AML-193 (cell line): ENCODE results near the gene NEK6.

Experiments
- DNase-seq, 2 experiments: peaks; one replicate each; lab custom pipeline; 2025; lab: John Stamatoyannopoulos, UW

Gene NEK6

GRCh38 chr9:124296796-124297550 is 39.2 kb downstream of the NEK6 start:
- DNase-seq: no peak

- no peak for DNase-seq
Observed at GRCh38 chr9:124297551-124297901, 39.8 kb downstream of the NEK6 start.

- no peak for DNase-seq
Observed at GRCh38 chr9:124297915-124298645, 40.3 kb downstream of the NEK6 start.

GRCh38 chr9:124298646-124299235 is 41.0 kb downstream of the NEK6 start:
- no peak for DNase-seq

- no peak for DNase-seq
Observed at GRCh38 chr9:124299515-124300090, 41.9 kb downstream of the NEK6 start.

GRCh38 chr9:124300312-124300711 is 42.6 kb downstream of the NEK6 start:
- no peak for DNase-seq

GRCh38 chr9:124302921-124303320 is 45.2 kb downstream of the NEK6 start:
- DNase-seq: no peak

GRCh38 chr9:124303762-124304161 is 46.0 kb downstream of the NEK6 start:
- DNase-seq: no peak

GRCh38 chr9:124304285-124304684 is 46.5 kb downstream of the NEK6 start:
- DNase-seq: no peak

- DNase-seq: no peak
Observed at GRCh38 chr9:124306098-124306735, 48.5 kb downstream of the NEK6 start.

- no peak for DNase-seq
Observed at GRCh38 chr9:124307379-124308030, 49.8 kb downstream of the NEK6 start.

GRCh38 chr9:124308606-124309491 is 51.1 kb downstream of the NEK6 start:
- DNase-seq: no peak

- no peak for DNase-seq
Observed at GRCh38 chr9:124309667-124310084, 51.9 kb downstream of the NEK6 start.

GRCh38 chr9:124311283-124311682 is 53.5 kb downstream of the NEK6 start:
- DNase-seq: no peak

- DNase-seq: no peak
Observed at GRCh38 chr9:124312290-124313265, 54.8 kb downstream of the NEK6 start.

GRCh38 chr9:124313940-124314339 is 56.2 kb downstream of the NEK6 start:
- no peak for DNase-seq

GRCh38 chr9:124315882-124316281 is 58.1 kb downstream of the NEK6 start:
- no peak for DNase-seq

- DNase-seq: peak; percentile 10 to 18
Observed at GRCh38 chr9:124320062-124320973, 62.6 kb downstream of the NEK6 start.
